ENCODE data around the gene BLMH.

DNA sequence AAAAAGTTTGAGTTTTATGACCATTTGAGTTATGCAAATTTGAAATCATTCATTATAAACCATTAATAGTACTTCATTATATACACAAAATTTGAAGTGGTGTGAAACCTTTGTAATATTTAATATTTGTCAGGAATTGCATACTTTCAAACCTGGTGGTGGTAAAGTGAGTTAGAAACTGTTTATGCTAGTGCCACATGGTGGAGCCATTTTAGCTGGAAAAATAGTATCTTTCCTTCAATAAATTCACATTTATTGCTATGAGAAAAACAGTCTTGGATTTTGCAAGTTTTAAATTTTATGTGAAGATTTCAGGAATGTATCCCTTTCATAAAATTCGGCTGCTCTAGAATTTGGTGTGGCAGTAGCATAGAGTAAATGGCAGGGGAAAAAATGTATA, 7.3 kb upstream of the BLMH start:
- TF ChIP-seq EP300 (IDR thresholded peaks at IDR 0.05; ENCODE audit: borderline replicate concordance in 1 of 2, control insufficient read depth in 1 of 2, low read depth in 2 of 2, low read length in 2 of 2) = no peak
- TF ChIP-seq, protein P1, sequence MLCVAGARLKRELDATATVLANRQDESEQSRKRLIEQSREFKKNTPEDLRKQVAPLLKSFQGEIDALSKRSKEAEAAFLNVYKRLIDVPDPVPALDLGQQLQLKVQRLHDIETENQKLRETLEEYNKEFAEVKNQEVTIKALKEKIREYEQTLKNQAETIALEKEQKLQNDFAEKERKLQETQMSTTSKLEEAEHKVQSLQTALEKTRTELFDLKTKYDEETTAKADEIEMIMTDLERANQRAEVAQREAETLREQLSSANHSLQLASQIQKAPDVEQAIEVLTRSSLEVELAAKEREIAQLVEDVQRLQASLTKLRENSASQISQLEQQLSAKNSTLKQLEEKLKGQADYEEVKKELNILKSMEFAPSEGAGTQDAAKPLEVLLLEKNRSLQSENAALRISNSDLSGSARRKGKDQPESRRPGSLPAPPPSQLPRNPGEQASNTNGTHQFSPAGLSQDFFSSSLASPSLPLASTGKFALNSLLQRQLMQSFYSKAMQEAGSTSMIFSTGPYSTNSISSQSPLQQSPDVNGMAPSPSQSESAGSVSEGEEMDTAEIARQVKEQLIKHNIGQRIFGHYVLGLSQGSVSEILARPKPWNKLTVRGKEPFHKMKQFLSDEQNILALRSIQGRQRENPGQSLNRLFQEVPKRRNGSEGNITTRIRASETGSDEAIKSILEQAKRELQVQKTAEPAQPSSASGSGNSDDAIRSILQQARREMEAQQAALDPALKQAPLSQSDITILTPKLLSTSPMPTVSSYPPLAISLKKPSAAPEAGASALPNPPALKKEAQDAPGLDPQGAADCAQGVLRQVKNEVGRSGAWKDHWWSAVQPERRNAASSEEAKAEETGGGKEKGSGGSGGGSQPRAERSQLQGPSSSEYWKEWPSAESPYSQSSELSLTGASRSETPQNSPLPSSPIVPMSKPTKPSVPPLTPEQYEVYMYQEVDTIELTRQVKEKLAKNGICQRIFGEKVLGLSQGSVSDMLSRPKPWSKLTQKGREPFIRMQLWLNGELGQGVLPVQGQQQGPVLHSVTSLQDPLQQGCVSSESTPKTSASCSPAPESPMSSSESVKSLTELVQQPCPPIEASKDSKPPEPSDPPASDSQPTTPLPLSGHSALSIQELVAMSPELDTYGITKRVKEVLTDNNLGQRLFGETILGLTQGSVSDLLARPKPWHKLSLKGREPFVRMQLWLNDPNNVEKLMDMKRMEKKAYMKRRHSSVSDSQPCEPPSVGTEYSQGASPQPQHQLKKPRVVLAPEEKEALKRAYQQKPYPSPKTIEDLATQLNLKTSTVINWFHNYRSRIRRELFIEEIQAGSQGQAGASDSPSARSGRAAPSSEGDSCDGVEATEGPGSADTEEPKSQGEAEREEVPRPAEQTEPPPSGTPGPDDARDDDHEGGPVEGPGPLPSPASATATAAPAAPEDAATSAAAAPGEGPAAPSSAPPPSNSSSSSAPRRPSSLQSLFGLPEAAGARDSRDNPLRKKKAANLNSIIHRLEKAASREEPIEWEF (IDR thresholded peaks at IDR 0.05; ENCODE audit: insufficient replicate concordance, low read depth, low read length) = no peak
- no peak for TF ChIP-seq RAD21 (IDR thresholded peaks at IDR 0.05; ENCODE audit: insufficient read depth, low read depth, low read length)
- no peak for TF ChIP-seq JUNB (IDR thresholded peaks at IDR 0.05)
- TF ChIP-seq, protein P2, sequence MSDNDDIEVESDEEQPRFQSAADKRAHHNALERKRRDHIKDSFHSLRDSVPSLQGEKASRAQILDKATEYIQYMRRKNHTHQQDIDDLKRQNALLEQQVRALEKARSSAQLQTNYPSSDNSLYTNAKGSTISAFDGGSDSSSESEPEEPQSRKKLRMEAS (IDR thresholded peaks at IDR 0.05; ENCODE audit: low read depth, low read length) = no peak
- no peak for TF ChIP-seq POLR2AphosphoS5 (IDR thresholded peaks at IDR 0.05; ENCODE audit: low read length)
- TF ChIP-seq, protein P3, sequence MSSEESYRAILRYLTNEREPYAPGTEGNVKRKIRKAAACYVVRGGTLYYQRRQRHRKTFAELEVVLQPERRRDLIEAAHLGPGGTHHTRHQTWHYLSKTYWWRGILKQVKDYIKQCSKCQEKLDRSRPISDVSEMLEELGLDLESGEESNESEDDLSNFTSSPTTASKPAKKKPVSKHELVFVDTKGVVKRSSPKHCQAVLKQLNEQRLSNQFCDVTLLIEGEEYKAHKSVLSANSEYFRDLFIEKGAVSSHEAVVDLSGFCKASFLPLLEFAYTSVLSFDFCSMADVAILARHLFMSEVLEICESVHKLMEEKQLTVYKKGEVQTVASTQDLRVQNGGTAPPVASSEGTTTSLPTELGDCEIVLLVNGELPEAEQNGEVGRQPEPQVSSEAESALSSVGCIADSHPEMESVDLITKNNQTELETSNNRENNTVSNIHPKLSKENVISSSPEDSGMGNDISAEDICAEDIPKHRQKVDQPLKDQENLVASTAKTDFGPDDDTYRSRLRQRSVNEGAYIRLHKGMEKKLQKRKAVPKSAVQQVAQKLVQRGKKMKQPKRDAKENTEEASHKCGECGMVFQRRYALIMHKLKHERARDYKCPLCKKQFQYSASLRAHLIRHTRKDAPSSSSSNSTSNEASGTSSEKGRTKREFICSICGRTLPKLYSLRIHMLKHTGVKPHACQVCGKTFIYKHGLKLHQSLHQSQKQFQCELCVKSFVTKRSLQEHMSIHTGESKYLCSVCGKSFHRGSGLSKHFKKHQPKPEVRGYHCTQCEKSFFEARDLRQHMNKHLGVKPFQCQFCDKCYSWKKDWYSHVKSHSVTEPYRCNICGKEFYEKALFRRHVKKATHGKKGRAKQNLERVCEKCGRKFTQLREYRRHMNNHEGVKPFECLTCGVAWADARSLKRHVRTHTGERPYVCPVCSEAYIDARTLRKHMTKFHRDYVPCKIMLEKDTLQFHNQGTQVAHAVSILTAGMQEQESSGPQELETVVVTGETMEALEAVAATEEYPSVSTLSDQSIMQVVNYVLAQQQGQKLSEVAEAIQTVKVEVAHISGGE (CRISPR knock-in tag; IDR thresholded peaks at IDR 0.05) = no peak
- TF ChIP-seq SRF (IDR thresholded peaks at IDR 0.05; ENCODE audit: low read depth in 2 of 2, low read length in 2 of 2) = no peak

Measured in GM12878 (cell line).